ENCODE measurements around the gene ZNF362.
"Not testable (repeated sequence)": the region's sequence is repeated elsewhere in the genome, so short reads cannot be mapped to it uniquely, and the experiment has no call there.

The ZNF362 gene

GRCh38 chr1:33287317-33287716, 31.0 kb downstream of the ZNF362 start:
- no peak for DNase-seq (ENCODE audit: low read depth)

- no peak for DNase-seq (ENCODE audit: low read depth)
Observed at GRCh38 chr1:33288976-33289857, 32.9 kb downstream of the ZNF362 start.

GRCh38 chr1:33289858-33290154, 33.5 kb downstream of the ZNF362 start:
- no peak for DNase-seq (ENCODE audit: low read depth)

GRCh38 chr1:33290615-33291014, 34.3 kb downstream of the ZNF362 start:
- DNase-seq (ENCODE audit: low read depth): not testable (repeated sequence)

- no peak for DNase-seq (ENCODE audit: low read depth)
Observed at GRCh38 chr1:33292726-33293340, 36.5 kb downstream of the ZNF362 start.

- DNase-seq (ENCODE audit: low read depth): no peak
Observed at GRCh38 chr1:33294071-33295010, 38.0 kb downstream of the ZNF362 start.

- no peak for DNase-seq (ENCODE audit: low read depth)
Observed at GRCh38 chr1:33295023-33295422, 38.7 kb downstream of the ZNF362 start.

- peak; percentile 77 for DNase-seq (ENCODE audit: low read depth)
Observed at GRCh38 chr1:33295450-33296081, 39.3 kb downstream of the ZNF362 start.

GRCh38 chr1:33296082-33296458, 39.8 kb downstream of the ZNF362 start:
- no peak for DNase-seq (ENCODE audit: low read depth)

- no peak for DNase-seq (ENCODE audit: low read depth)
Observed at GRCh38 chr1:33296824-33297223, 40.5 kb downstream of the ZNF362 start.

- no peak for DNase-seq (ENCODE audit: low read depth)
Observed at GRCh38 chr1:33297911-33298622, 41.8 kb downstream of the ZNF362 start.

- no peak for DNase-seq (ENCODE audit: low read depth)
Observed at GRCh38 chr1:33298623-33299277, 42.5 kb downstream of the ZNF362 start.

- DNase-seq (ENCODE audit: low read depth): no peak
Observed at GRCh38 chr1:33299461-33300155, 43.3 kb downstream of the ZNF362 start.

GRCh38 chr1:33300673-33301072, 44.4 kb downstream of the ZNF362 start:
- no peak for DNase-seq (ENCODE audit: low read depth)

GRCh38 chr1:33301273-33301984, 45.1 kb downstream of the ZNF362 start:
- DNase-seq (ENCODE audit: low read depth): no peak

- no peak for DNase-seq (ENCODE audit: low read depth)
Observed at GRCh38 chr1:33302325-33302724, 46.0 kb downstream of the ZNF362 start.

- DNase-seq (ENCODE audit: low read depth): no peak
Observed at GRCh38 chr1:33305016-33305415, 48.7 kb downstream of the ZNF362 start.

- no peak for DNase-seq (ENCODE audit: low read depth)
Observed at GRCh38 chr1:33305816-33306652, 49.7 kb downstream of the ZNF362 start.
